Stomach (tissue), 4 donors: ENCODE measurements around the gene SIK1.
"Not testable (repeated sequence)": the region's sequence is repeated elsewhere in the genome, so short reads cannot be mapped to it uniquely, and the experiment has no call there.

ENCODE experiments used
- CTCF ChIP-seq, 7 experiments: fragments of 450-650 bp in 4 of 7; fragments of 200-600 bp in 3 of 7; sonication (generic) in 3 of 7; IDR thresholded peaks; one replicate each; pipeline ENCODE4 v1.5.1; 2016 to 2019; ENCODE audit warnings: antibody characterized with exemption in 7 of 7, control low read depth in 2 of 7, mild to moderate bottlenecking in 1 of 7
- EP300 ChIP-seq: sonication (generic); formaldehyde crosslinking; IDR thresholded peaks from one replicate; pipeline ENCODE4 v1.6.1; 2017; ENCODE audit warnings: antibody characterized with exemption

GRCh38 chr21:43399595-43400015 lies 27.3 kb downstream of the SIK1 start:
- not testable (repeated sequence) for TF ChIP-seq CTCF (IDR thresholded peaks at IDR 0.05); EP300
